GM21447 (cell line): Measurements from ENCODE around the gene POLD1.

Experiments used
- ATAC-seq: cut with Tn5 transposase; IDR thresholded peaks from one replicate; pipeline ENCODE4 v1.9.1; 2021; ENCODE audit not compliant: unreplicated experiment

Gene POLD1

GRCh38 chr19:50365434-50366306 is 18.5 kb upstream of the POLD1 start, which contains the start of gene NAPSA:
Gene NAPSA (minus strand): TSS chr19:50365639. CDS start chr19:50365621, 18 bp downstream.
- ATAC-seq, result no peak

DNA sequence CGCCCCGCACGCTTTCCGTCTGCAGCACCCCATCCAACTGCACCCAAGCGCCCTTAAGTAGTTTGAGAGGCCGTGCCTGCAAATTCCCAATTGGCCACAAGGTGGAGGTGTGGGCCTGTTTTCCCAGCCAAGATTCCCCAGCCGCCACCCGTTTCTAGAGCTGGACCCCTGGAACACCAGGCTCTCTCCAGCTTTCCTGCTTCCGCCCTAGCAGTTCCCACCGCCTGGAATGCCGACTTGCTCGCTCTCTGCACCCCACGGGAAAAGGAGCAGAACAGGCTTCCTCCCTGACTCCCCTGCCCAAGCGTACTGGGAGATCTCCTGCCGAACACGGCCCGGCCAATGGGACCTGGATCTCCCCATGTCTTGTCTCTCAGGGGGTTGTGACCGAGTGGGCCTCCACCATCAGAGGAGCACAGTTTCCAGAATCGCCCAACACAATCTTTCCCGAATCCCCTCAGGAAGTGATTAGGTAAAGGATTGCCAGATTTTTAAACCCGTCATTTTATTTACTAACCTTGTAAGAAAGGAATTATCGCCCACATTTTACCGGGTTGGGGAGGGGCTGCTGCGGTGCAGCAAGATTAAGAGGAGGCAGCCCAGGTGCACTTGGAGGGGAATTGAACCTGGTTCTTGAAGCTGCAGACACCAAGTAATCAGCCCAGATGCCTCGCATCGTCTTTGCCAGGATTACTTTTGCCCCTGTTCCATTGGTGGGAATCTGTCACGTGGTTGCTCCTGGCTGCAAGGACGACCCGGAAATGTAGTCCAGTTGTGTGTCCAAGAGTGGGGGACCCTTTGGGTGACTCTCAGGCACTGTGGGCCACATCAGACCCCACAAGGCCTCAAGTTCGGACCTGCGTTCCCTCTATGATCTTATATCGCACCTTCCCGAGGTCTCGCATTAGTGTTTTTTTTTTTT is 15.2 kb upstream of the POLD1 start:
- ATAC-seq, result peak; percentile 47

DNA sequence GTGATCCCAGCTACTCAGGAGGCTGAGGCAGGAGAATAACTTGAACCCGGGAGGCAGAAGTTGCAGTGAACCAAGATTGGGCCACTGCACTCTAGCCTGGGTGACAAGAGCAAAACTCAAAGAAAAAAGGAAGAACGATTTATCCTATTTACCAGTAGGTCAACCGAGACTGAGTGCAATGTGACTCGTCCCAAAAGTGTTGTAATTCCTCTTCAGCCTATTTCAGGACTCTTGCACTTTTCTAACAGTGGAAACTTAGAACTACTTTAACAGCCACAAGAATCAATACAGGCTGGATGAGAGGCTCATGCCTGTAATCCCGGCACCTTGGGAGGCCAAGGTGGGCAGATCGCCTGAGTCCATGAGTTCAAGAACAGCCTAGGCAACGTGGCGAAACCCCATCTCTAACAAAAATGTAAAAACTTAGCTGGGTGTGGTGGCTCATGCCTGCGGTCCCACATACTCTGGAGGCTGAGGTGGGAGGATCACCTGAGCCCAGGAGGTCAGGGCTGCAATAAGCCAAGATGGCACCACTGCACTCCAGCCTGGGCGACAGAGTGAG is 12.2 kb upstream of the POLD1 start:
- no peak for ATAC-seq

- ATAC-seq, result peak; percentile 81
Measured at GRCh38 chr19:50376166-50377050, 7.7 kb upstream of the POLD1 start, which contains the start of gene NR1H2. Gene NR1H2 (plus strand): TSS chr19:50376457. CDS start chr19:50377606, 1,149 bp downstream.

GRCh38 chr19:50377051-50377461 is 7.1 kb upstream of the POLD1 start:
- ATAC-seq, result peak; percentile 7

DNA sequence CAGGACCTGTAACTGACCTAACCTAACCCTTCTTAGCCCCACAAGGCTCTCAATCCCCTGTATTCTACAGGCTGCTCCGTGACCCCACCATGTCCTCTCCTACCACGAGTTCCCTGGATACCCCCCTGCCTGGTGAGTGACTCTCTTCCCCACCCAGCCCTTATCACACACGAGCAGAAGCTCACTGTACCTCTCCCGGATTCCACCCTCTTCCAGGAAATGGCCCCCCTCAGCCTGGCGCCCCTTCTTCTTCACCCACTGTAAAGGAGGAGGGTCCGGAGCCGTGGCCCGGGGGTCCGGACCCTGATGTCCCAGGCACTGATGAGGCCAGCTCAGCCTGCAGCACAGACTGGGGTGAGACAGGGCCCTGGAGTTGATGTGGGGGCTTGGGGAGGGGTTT is 6.6 kb upstream of the POLD1 start:
- ATAC-seq, result no peak

DNA sequence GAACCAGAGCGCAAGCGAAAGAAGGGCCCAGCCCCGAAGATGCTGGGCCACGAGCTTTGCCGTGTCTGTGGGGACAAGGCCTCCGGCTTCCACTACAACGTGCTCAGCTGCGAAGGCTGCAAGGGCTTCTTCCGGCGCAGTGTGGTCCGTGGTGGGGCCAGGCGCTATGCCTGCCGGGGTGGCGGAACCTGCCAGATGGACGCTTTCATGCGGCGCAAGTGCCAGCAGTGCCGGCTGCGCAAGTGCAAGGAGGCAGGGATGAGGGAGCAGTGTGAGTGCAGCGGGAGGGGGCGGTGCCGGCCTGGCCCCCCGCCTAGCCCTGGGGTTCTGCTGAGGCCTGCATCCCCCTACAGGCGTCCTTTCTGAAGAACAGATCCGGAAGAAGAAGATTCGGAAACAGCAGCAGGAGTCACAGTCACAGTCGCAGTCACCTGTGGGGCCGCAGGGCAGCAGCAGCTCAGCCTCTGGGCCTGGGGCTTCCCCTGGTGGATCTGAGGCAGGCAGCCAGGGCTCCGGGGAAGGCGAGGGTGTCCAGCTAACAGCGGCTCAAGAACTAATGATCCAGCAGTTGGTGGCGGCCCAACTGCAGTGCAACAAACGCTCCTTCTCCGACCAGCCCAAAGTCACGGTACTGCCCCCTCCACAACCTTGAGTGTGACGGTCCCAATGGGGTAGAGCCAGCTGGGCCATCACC is 5.8 kb upstream of the POLD1 start:
- ATAC-seq, result no peak

- no peak for ATAC-seq
Measured at GRCh38 chr19:50378863-50379236, 5.3 kb upstream of the POLD1 start.

DNA sequence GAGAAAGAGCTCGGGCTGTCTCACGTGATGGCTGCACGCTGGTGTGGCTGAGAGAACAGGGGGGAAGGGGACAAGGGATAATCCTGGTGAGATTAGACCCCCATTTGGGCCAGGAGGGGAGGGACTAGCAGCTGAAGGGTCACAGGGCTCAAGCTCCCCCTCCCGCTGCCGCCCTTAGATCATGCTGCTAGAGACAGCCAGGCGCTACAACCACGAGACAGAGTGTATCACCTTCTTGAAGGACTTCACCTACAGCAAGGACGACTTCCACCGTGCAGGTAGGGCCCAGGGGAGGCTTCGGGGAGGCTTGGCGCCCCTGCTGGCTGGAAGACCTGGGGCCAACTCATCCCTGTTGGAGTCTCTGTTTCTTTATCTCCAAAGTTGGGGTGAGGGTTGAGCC is 4.5 kb upstream of the POLD1 start:
- ATAC-seq, result no peak

DNA sequence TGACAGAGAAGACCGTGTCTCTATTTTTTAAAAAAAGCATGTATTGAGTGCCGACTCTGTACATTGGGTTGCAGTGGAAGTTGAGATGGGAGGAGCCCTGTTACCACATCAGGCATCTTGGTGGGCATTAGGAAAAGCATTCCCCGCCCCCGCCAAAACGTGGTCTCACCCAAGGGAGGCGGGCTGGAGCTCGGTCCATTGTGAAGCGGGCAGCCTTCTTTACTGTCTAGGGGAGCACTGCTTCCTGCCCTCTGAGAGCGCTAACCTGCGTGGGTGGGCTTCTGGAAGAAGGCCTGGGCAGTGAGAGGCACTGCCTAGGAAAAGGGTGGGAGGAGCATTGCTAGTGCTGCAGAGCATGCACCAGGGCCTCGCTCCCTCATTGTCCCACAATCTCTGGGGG is 4.0 kb upstream of the POLD1 start:
- ATAC-seq, result no peak

DNA sequence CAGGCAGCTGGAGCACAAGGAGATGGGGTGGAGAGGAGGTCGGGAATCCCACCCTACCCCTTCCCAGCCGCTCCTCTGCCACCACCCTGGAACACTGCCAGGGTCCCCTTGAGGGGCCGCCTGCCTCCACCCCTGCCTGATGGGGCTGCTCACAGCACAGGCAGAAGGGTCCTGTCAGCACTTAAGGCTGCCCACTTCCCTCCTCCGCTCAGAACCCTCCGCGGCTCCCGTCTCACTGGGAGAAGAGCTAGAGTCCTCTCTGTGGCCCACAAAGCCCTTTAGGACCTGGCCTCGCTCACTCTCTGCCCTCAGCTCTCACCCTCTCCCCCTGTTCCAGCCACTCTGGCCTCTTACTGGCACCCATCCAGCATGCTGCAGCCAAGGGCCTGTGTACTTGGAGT is 3.4 kb upstream of the POLD1 start:
- no peak for ATAC-seq

DNA sequence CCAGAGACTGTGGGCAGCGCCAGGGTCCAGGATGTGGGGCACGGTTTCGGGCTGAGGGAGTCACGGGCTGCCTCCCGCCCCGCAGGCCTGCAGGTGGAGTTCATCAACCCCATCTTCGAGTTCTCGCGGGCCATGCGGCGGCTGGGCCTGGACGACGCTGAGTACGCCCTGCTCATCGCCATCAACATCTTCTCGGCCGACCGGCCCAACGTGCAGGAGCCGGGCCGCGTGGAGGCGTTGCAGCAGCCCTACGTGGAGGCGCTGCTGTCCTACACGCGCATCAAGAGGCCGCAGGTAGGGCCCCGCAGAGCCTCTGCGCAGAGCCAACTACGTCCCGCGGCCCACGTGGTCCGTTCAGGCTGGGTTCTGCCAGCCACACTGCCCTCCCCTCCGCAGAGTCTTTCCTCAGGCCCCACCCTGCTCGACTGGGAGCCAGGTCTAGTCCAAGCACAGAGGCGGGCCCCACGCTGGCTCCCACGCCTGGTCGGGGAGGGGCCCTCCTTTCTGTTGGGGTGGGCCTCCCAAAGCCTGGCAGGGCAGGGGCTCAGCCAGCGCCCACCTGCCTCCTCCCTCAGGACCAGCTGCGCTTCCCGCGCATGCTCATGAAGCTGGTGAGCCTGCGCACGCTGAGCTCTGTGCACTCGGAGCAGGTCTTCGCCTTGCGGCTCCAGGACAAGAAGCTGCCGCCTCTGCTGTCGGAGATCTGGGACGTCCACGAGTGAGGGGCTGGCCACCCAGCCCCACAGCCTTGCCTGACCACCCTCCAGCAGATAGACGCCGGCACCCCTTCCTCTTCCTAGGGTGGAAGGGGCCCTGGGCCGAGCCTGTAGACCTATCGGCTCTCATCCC is 2.0 kb upstream of the POLD1 start:
- no peak for ATAC-seq

DNA sequence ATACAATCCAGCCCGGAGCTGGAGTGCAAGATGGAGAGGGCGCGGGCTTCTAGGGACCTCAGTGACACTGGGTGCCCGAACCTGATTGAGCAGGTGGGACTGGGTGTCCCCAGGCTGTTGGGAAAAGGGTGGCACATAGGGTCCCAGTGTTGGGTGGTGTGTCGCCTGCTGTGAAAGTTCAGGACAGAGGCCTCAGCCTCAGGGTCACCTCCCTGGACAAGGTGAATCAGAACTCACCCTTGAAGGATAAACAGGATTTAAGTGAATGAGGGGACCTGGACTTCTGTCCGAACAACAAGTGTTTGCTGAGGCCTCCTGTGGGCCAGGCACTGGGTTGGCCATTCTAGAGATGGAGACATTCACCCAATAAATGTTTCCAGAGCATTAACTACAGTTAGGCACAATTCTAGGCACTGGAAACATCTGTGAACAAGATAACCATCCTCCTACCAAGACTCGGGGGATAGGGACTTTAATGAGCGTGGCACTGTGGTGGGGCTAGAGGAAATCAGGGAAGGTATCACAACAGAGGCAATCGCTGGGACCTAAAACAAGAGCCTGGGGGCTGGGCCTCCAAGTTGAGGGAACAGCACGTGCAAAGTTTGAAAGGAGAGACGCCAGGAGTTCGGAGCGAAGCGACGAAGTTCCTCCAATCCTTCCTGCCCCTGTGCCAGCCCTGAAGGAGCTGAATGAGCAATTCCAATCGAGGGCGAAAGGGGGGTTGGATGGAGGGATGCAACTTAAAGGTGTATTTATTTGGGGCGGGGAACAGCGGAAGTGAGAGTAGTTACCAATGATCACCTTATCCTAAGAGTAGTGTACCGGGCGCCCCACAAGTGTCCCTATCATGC is 921 bp upstream of the POLD1 start:
- ATAC-seq, result peak; percentile 2

- ATAC-seq, result no peak
Measured at GRCh38 chr19:50384685-50385535, 763 bp downstream of the POLD1 start.

GRCh38 chr19:50387176-50387867 is 3.2 kb downstream of the POLD1 start:
- no peak for ATAC-seq

GRCh38 chr19:50387868-50388245 is 3.7 kb downstream of the POLD1 start:
- ATAC-seq, result no peak
